HepG2 (cell line): Measurements from ENCODE around the gene CCNYL1. TPM values are rescaled to one million over a fixed set of nuclear protein-coding genes. Genes with fewer than 3 reads are reported as not detected.

Experiments used
- ATAC-seq: fragments of 200-7000 bp; cut with Tn5 transposase; 3 replicates; pipeline ENCODE4 v1.9.1; 2020; ENCODE audit warnings: mild to moderate bottlenecking, moderate library complexity
- BruUV-seq: library from RNA; stranded (reverse); fragments of 400-500 nt; replicated peaks from 2 replicates; lab custom pipeline; 2021; lab: Mats Ljungman, UMichigan
- CTCF ChIA-PET: fragments of 300-600 bp; formaldehyde crosslinking; extraction: SDS; loops from one replicate; lab custom pipeline; 2021; ENCODE audit warnings: low total read pairs, inconsistent platforms, low intra/inter-chr PET ratio; lab: Yijun Ruan, JAX
- POLR2A ChIA-PET: fragments of 350-600 bp; sonication (Branson Sonifier 250); formaldehyde crosslinking; loops from one replicate; lab custom pipeline; 2020; ENCODE audit warnings: antibody characterized with exemption, inconsistent platforms; lab: Yijun Ruan, JAX
- DNase-seq: peaks from one replicate; pipeline ENCODE4 v3.0.0-alpha.2; 2015; ENCODE audit warnings: low spot score
- FAIRE-seq: peaks from 3 replicates; lab custom pipeline; 2011; peaks lifted over from hg19 to GRCh38; lab: Jason Lieb, UNC
- H2AFZ ChIP-seq: one replicate; pipeline ENCODE4 v1.6.1; 2011; ENCODE audit warnings: low read length, inconsistent platforms
- H3K27ac ChIP-seq: fragments of 300-600 bp; 3 replicates; pipeline ENCODE4 v1.8.0; 2011; ENCODE audit warnings: mixed run types, mild to moderate bottlenecking, mixed read lengths, low read length, inconsistent platforms; ENCODE audit not compliant: insufficient read depth; ENCODE audit errors: extremely low read length
- H3K27me3 ChIP-seq, 2 experiments: fragments of 200-600 bp in 1 of 2; 2 replicates in 1 of 2; 3 replicates in 1 of 2; pipeline versions ENCODE4 v1.6.0 to v1.8.0; 2011; ENCODE audit warnings: low read length in 2 of 2, mild to moderate bottlenecking in 2 of 2, moderate library complexity in 2 of 2, inconsistent platforms in 1 of 2; ENCODE audit not compliant: insufficient read depth in 2 of 2, control insufficient read depth in 1 of 2
- H3K36me3 ChIP-seq, 2 experiments: fragments of 200-600 bp in 1 of 2; replicated peaks in 1 of 2; 2 replicates in 1 of 2; 3 replicates in 1 of 2; pipeline versions ENCODE4 v1.5.1 to v1.8.0; 2011; ENCODE audit warnings: low read length in 2 of 2, inconsistent platforms in 1 of 2; ENCODE audit not compliant: insufficient read depth in 2 of 2, control insufficient read depth in 1 of 2
- H3K4me1 ChIP-seq: 2 replicates; pipeline ENCODE4 v1.5.1; 2012; ENCODE audit warnings: low read length, inconsistent platforms; ENCODE audit not compliant: insufficient read depth
- H3K4me2 ChIP-seq: 2 replicates; pipeline ENCODE4 v1.6.0; 2011; ENCODE audit warnings: low read depth, low read length, inconsistent platforms
- H3K4me3 ChIP-seq, 3 experiments: fragments of 200-600 bp in 1 of 3; sonication (generic), shearing (Covaris generic) in 1 of 3; replicated peaks in 1 of 3; 2 replicates each; pipeline ENCODE4 v1.5.1; 2011 to 2016; ENCODE audit warnings: low read length in 3 of 3, inconsistent platforms in 2 of 3, low read depth in 2 of 3, mild to moderate bottlenecking in 2 of 3, control low read depth in 1 of 3, mixed read lengths in 1 of 3; ENCODE audit not compliant: insufficient read depth in 1 of 3
- H3K79me2 ChIP-seq: one replicate; pipeline ENCODE4 v1.6.1; 2011; ENCODE audit warnings: low read length, inconsistent platforms; ENCODE audit not compliant: insufficient read depth
- H3K9ac ChIP-seq: 2 replicates; pipeline ENCODE4 v1.6.0; 2011; ENCODE audit warnings: mild to moderate bottlenecking, low read depth, low read length, inconsistent platforms; ENCODE audit not compliant: insufficient read depth
- H3K9me3 ChIP-seq: 2 replicates; pipeline ENCODE4 v1.5.1; 2012; ENCODE audit warnings: mild to moderate bottlenecking, low read length
- H4K20me1 ChIP-seq: 2 replicates; pipeline ENCODE4 v1.6.0; 2011; ENCODE audit warnings: inconsistent platforms, mild to moderate bottlenecking, low read length, moderate library complexity; ENCODE audit not compliant: insufficient read depth
- KDM5A ChIP-seq: fragments of 200-600 bp; sonication (generic); IDR thresholded peaks from 2 replicates; pipeline ENCODE4 v1.7.0; 2018; ENCODE audit warnings: antibody characterized with exemption, mild to moderate bottlenecking, low read length, borderline replicate concordance
- KLF16 ChIP-seq, 2 experiments: sonication (generic) in 1 of 2; formaldehyde crosslinking in 1 of 2; IDR thresholded peaks; 2 replicates each; pipeline versions ENCODE4 v1.6.1 to v1.8.0; 2016 to 2023; ENCODE audit warnings: missing genetic modification reagents in 2 of 2, missing compliant biosample characterization in 1 of 2
- NAIF1 ChIP-seq: sonication (generic); formaldehyde crosslinking; IDR thresholded peaks from 2 replicates; pipeline ENCODE4 v1.5.0; 2020; ENCODE audit warnings: mild to moderate bottlenecking, missing genetic modification reagents, borderline replicate concordance
- PAF1 ChIP-seq: IDR thresholded peaks from 2 replicates; pipeline ENCODE4 v1.6.1; 2016; ENCODE audit warnings: missing genetic modification reagents, missing compliant biosample characterization
- POLR2AphosphoS5 ChIP-seq: IDR thresholded peaks from 2 replicates; pipeline ENCODE4 v1.6.1; 2012; ENCODE audit warnings: low read depth, low read length
- PRDM10 ChIP-seq: sonication (generic); formaldehyde crosslinking; IDR thresholded peaks from 2 replicates; pipeline ENCODE4 v1.4.0; 2020; ENCODE audit warnings: low read depth, missing genetic modification reagents
- RBFOX2 ChIP-seq: fragments of 200-400 bp; formaldehyde crosslinking; IDR thresholded peaks from 2 replicates; pipeline ENCODE4 v1.6.1; 2017; ENCODE audit warnings: low read depth, mild to moderate bottlenecking, low read length
- RCOR2 ChIP-seq: IDR thresholded peaks from 2 replicates; pipeline ENCODE4 v1.6.1; 2016; ENCODE audit warnings: missing biosample characterization, missing genetic modification reagents
- RXRB ChIP-seq: IDR thresholded peaks from 2 replicates; pipeline ENCODE4 v1.6.1; 2016; ENCODE audit warnings: borderline replicate concordance, missing genetic modification reagents, missing compliant biosample characterization
- SRSF1 ChIP-seq: fragments of 200-400 bp; formaldehyde crosslinking; optimal IDR thresholded peaks from 2 replicates; pipeline ENCODE3; 2017; ENCODE audit warnings: mild to moderate bottlenecking, low read depth, low read length, moderate library complexity
- SSRP1 ChIP-seq: IDR thresholded peaks from 2 replicates; pipeline ENCODE4 v1.6.1; 2016; ENCODE audit warnings: control low read depth
- THAP11 ChIP-seq: IDR thresholded peaks from 2 replicates; pipeline ENCODE4 v1.6.1; 2016; ENCODE audit warnings: missing biosample characterization, missing genetic modification reagents
- ZNF564 ChIP-seq: sonication (generic); formaldehyde crosslinking; IDR thresholded peaks from 2 replicates; pipeline ENCODE4 v1.8.1; 2023; ENCODE audit warnings: mild to moderate bottlenecking, missing genetic modification reagents
- WGBS: methylation state at CpG from one replicate; pipeline ENCODE4 v1.1.6; 2017; ENCODE audit warnings: low lambda C conversion rate; 5-methylcytosine and 5-hydroxymethylcytosine counted together
- in situ Hi-C: cut with HindIII; loops from 2 replicates; pipeline ENCODE4 v1.10.0; 2017; ENCODE audit warnings: low pct_unique_long_range_greater_than_20kb; ENCODE audit not compliant: extremely low pct_ligation_motif_present
- intact Hi-C: fragments of 100-400 bp; cut with micrococcal nuclease; formaldehyde crosslinking; loops from one replicate; pipeline ENCODE4 v1.10.0; 2022; ENCODE audit not compliant: unreplicated experiment
- polyA plus RNA-seq, 8 experiments: library from polyadenylated mRNA; depleted of rRNA in 3 of 8; stranded (reverse) in 7 of 8; unstranded in 1 of 8; fragments of >200 nt; fragmentation: Illumina TruSeq in 4 of 8; extraction: Trizol in 4 of 8; gene quantifications; 2 replicates each; pipeline versions ENCODE4 v1.2.1 to v1.2.3, GENCODE V29; 2011 to 2016; ENCODE audit warnings: low read depth in 4 of 8, missing spikeins in 1 of 8, mixed read lengths in 1 of 8; ENCODE audit not compliant: insufficient read depth in 1 of 8
- total RNA-seq, 5 experiments: library from RNA; depleted of rRNA; stranded (reverse); fragments of >200 nt; fragmentation: Illumina TruSeq; extraction: Trizol; gene quantifications; 2 replicates each; pipeline ENCODE4 v1.2.3, GENCODE V29; 2016; ENCODE audit warnings: low read depth in 1 of 5

Gene CCNYL1
- total and polyA plus RNA-seq, 2 of the 13 experiments (the other 11 are each of a cell fraction or from before 2014, with no cell fraction given): 12.5 to 16.2 TPM

- TF ChIP-seq PRDM10 (CRISPR knock-in tag): no peak
- no peak for TF ChIP-seq KDM5A
- peak; percentile 8; the same call in 1 of the 2 replicates for TF ChIP-seq RBFOX2
Measured at GRCh38 chr2:207763303-207763917, 52.0 kb downstream of the CCNYL1 start (continued).

- CTCF ChIA-PET: no interaction called here
- Histone ChIP-seq H3K4me3 (peak overlapping the region in 2 of 3 experiments; percentile 1 to 80; a peak in 1 of 6 replicates), H3K9me3 (no peaks in the 10 kb centered on the region), H3K4me1 (peaks cover 73% of the 10 kb centered on the region), H3K79me2 (peaks cover 81% of the 10 kb centered on the region), H3K4me2 (peak overlapping the region; percentile 87), H4K20me1 (peaks cover 74% of the 10 kb centered on the region), H2AFZ (no peak overlapping the region), H3K36me3 (peaks cover 21 to 67% of the 10 kb centered on the region in 2 experiments), H3K27me3 (no peaks in the 10 kb centered on the region; a peak in 1 of 5 replicates), H3K27ac (peak overlapping the region; percentile 28), H3K9ac (peak overlapping the region; percentile 9; the same call in 1 of the 2 replicates)
- FAIRE-seq (no peak), ATAC-seq (no peak), DNase-seq (no peak)
- intact Hi-C loops (no loop called here), in situ Hi-C loops (no loop called here)
- POLR2A ChIA-PET: interaction anchor here (1.2 to 8.6 kb wide), 10 partner anchors 11 to 269 kb away, joined by 3 to 232 read pairs (median 6); partner anchors contain the start of gene METTL21A
- 81% methylated on average over 1 of the region's 1 CpG for WGBS
- TF ChIP-seq RCOR2 (CRISPR knock-in tag) (0 out of 2 replicates have a peak, but pooled peaks have one; percentile 17), RXRB (CRISPR knock-in tag) (0 out of 2 replicates have a peak, but pooled peaks have one; percentile 16), ZNF564 (CRISPR knock-in tag) (no peak), POLR2AphosphoS5 (peak; percentile 30; the same call in 1 of the 2 replicates), SSRP1 (CRISPR knock-in tag) (peak; percentile 30; the same call in 1 of the 2 replicates), NAIF1 (CRISPR knock-in tag) (0 out of 2 replicates have a peak, but pooled peaks have one; percentile 17), PAF1 (peak; percentile 25; the same call in 1 of the 2 replicates), THAP11 (CRISPR knock-in tag) (peak; percentile 20; the same call in 1 of the 2 replicates), KLF16 (CRISPR knock-in tag; IDR thresholded peaks at IDR 0.05) (0 out of 4 replicates have a peak, but pooled peaks of 1 of the 2 experiments have one; percentile 44), SRSF1 (no peak)
- no TSS peak for BruUV-seq
Measured at GRCh38 chr2:207764096-207764630, 52.7 kb downstream of the CCNYL1 start.
